A549 (cell line): ENCODE results near the gene PTPN1.

Experiments
- CBX8 ChIP-seq: fragments of 200-600 bp; sonication (generic); IDR thresholded peaks from 2 replicates; pipeline ENCODE4 v1.6.1; 2016
- CHD2 ChIP-seq: fragments of 150-350 bp; IDR thresholded peaks from 2 replicates; pipeline ENCODE4 v1.6.1; 2014; ENCODE audit warnings: low read length; ENCODE audit not compliant: partially characterized antibody
- CTCF ChIP-seq: fragments of >200 bp; sonication (Bioruptor Twin); formaldehyde crosslinking; IDR thresholded peaks from 3 replicates; pipeline ENCODE4 v1.5.1; 2016
- HOXB13 ChIP-seq: fragments of 250-450 bp; sonication (Bioruptor Pico); IDR thresholded peaks from 2 replicates; pipeline ENCODE4 v1.5.0; 2020; ENCODE audit warnings: low read depth, mild to moderate bottlenecking, moderate library complexity
- RARB ChIP-seq: fragments of 250-450 bp; sonication (Bioruptor Pico); IDR thresholded peaks from 2 replicates; pipeline ENCODE4 v1.8.0; 2021; ENCODE audit warnings: mild to moderate bottlenecking, moderate library complexity

- no peak for TF ChIP-seq CTCF
- no peak for TF ChIP-seq CBX8
- no peak for TF ChIP-seq RARB (CRISPR knock-in tag)
- TF ChIP-seq CHD2 = no peak
- no peak for TF ChIP-seq HOXB13
Observed at GRCh38 chr20:50557549-50558134, 47.5 kb downstream of the PTPN1 start.
